Measurements from ENCODE around the gene SLC35G2. TPM values are rescaled to one million over a fixed set of nuclear protein-coding genes. Genes with fewer than 3 reads are reported as not detected.
"Not testable (repeated sequence)": the region's sequence is repeated elsewhere in the genome, so short reads cannot be mapped to it uniquely, and the experiment has no call there.

Gene SLC35G2
- total RNA-seq, 1 donor from 2014 or later, result 7.1 TPM

- H3K27me3 Mint-ChIP-seq (ENCODE audit: unreplicated experiment), result no peaks in the 10 kb centered on the region
- H3K27ac Mint-ChIP-seq (ENCODE audit: unreplicated experiment), result no peak overlapping the region
- no peak for DNase-seq (ENCODE audit: extremely low spot score, unreplicated experiment)
- H3K4me3 Mint-ChIP-seq (ENCODE audit: unreplicated experiment), result no peak overlapping the region
- no peak for TF ChIP-seq CTCF (IDR thresholded peaks at IDR 0.05)
- H3K36me3 Mint-ChIP-seq (ENCODE audit: unreplicated experiment), result peaks cover 21% of the 10 kb centered on the region
- H3K4me1 Mint-ChIP-seq (ENCODE audit: unreplicated experiment), result peaks cover 16% of the 10 kb centered on the region
- peaks cover 19% of the 10 kb centered on the region for H3K9me3 Mint-ChIP-seq (ENCODE audit: unreplicated experiment)
Observed at GRCh38 chr3:136898954-136899353, 80.0 kb downstream of the SLC35G2 start.

- Mint-ChIP-seq H3K4me3 (ENCODE audit: unreplicated experiment) (no peak overlapping the region), H3K27ac (ENCODE audit: unreplicated experiment) (no peak overlapping the region), H3K9me3 (ENCODE audit: unreplicated experiment) (peaks cover 19% of the 10 kb centered on the region), H3K27me3 (ENCODE audit: unreplicated experiment) (no peaks in the 10 kb centered on the region), H3K36me3 (ENCODE audit: unreplicated experiment) (peaks cover 21% of the 10 kb centered on the region), H3K4me1 (ENCODE audit: unreplicated experiment) (peaks cover 14% of the 10 kb centered on the region)
- no peak for DNase-seq (ENCODE audit: extremely low spot score, unreplicated experiment)
- no peak for TF ChIP-seq CTCF (IDR thresholded peaks at IDR 0.05)
Observed at GRCh38 chr3:136899622-136900158, 80.8 kb downstream of the SLC35G2 start.

- Mint-ChIP-seq H3K4me1 (ENCODE audit: unreplicated experiment) (peaks cover 14% of the 10 kb centered on the region), H3K9me3 (ENCODE audit: unreplicated experiment) (peaks cover 19% of the 10 kb centered on the region), H3K36me3 (ENCODE audit: unreplicated experiment) (peaks cover 21% of the 10 kb centered on the region)
- not testable (repeated sequence) for H3K27me3 Mint-ChIP-seq (ENCODE audit: unreplicated experiment); H3K27ac Mint-ChIP-seq (ENCODE audit: unreplicated experiment); H3K4me3 Mint-ChIP-seq (ENCODE audit: unreplicated experiment); DNase-seq (ENCODE audit: extremely low spot score, unreplicated experiment)
Observed at GRCh38 chr3:136900694-136901093, 81.8 kb downstream of the SLC35G2 start.

- Mint-ChIP-seq H3K27ac (ENCODE audit: unreplicated experiment) (peak overlapping the region; percentile 5), H3K4me1 (ENCODE audit: unreplicated experiment) (peaks cover 14% of the 10 kb centered on the region), H3K9me3 (ENCODE audit: unreplicated experiment) (peaks cover 19% of the 10 kb centered on the region), H3K36me3 (ENCODE audit: unreplicated experiment) (peaks cover 21% of the 10 kb centered on the region), H3K4me3 (ENCODE audit: unreplicated experiment) (no peak overlapping the region), H3K27me3 (ENCODE audit: unreplicated experiment) (no peaks in the 10 kb centered on the region)
- no peak for DNase-seq (ENCODE audit: extremely low spot score, unreplicated experiment)
- no peak for TF ChIP-seq CTCF (IDR thresholded peaks at IDR 0.05)
Observed at GRCh38 chr3:136901391-136901790, 82.5 kb downstream of the SLC35G2 start.

- peaks cover 14% of the 10 kb centered on the region for H3K4me1 Mint-ChIP-seq (ENCODE audit: unreplicated experiment)
- peaks cover 21% of the 10 kb centered on the region for H3K36me3 Mint-ChIP-seq (ENCODE audit: unreplicated experiment)
- H3K27ac Mint-ChIP-seq (ENCODE audit: unreplicated experiment), result not testable (repeated sequence)
Observed at GRCh38 chr3:136902530-136902929, 83.6 kb downstream of the SLC35G2 start.

GRCh38 chr3:136903899-136904298 is 85.0 kb downstream of the SLC35G2 start:
- no peak for TF ChIP-seq CTCF (IDR thresholded peaks at IDR 0.05)
- no peak overlapping the region for H3K4me3 Mint-ChIP-seq (ENCODE audit: unreplicated experiment)
- peaks cover 14% of the 10 kb centered on the region for H3K4me1 Mint-ChIP-seq (ENCODE audit: unreplicated experiment)
- no peaks in the 10 kb centered on the region for H3K27me3 Mint-ChIP-seq (ENCODE audit: unreplicated experiment)
- no peak overlapping the region for H3K27ac Mint-ChIP-seq (ENCODE audit: unreplicated experiment)
- H3K9me3 Mint-ChIP-seq (ENCODE audit: unreplicated experiment), result peaks cover 19% of the 10 kb centered on the region
- no peak for DNase-seq (ENCODE audit: extremely low spot score, unreplicated experiment)
- peaks cover 21% of the 10 kb centered on the region for H3K36me3 Mint-ChIP-seq (ENCODE audit: unreplicated experiment)

More at GRCh38 chr3:136902530-136902929, 83.6 kb downstream of the SLC35G2 start:
- not testable (repeated sequence) for H3K4me3 Mint-ChIP-seq (ENCODE audit: unreplicated experiment); H3K27me3 Mint-ChIP-seq (ENCODE audit: unreplicated experiment); DNase-seq (ENCODE audit: extremely low spot score, unreplicated experiment)
- peaks cover 19% of the 10 kb centered on the region for H3K9me3 Mint-ChIP-seq (ENCODE audit: unreplicated experiment)

Data from osteocyte (in vitro differentiated cells).